H9 (cell line): ENCODE results near the gene ARHGEF33. TPM values are rescaled to one million over a fixed set of nuclear protein-coding genes. Genes with fewer than 3 reads are reported as not detected.

Experiments used
- DNase-seq: peaks from one replicate; pipeline ENCODE4 v3.0.0-alpha.2; 2017
- H2AFZ ChIP-seq: one replicate; pipeline ENCODE4 v1.6.1; 2013; ENCODE audit warnings: mild to moderate bottlenecking, low read length, control low read depth, moderate library complexity
- H2AK5ac ChIP-seq: 2 replicates; pipeline ENCODE4 v1.6.1; 2013; ENCODE audit warnings: low read length, control low read depth, mixed read lengths; ENCODE audit not compliant: insufficient read length
- H2BK120ac ChIP-seq: one replicate; pipeline ENCODE4 v1.6.1; 2013; ENCODE audit warnings: low read depth, mild to moderate bottlenecking, low read length, control low read depth, inconsistent platforms; ENCODE audit not compliant: poor library complexity, severe bottlenecking
- H2BK12ac ChIP-seq: 2 replicates; pipeline ENCODE4 v1.6.1; 2013; ENCODE audit warnings: low read length, control low read depth, mixed read lengths, low read depth; ENCODE audit not compliant: insufficient read length
- H2BK15ac ChIP-seq: 2 replicates; pipeline ENCODE4 v1.6.1; 2013; ENCODE audit warnings: low read depth, low read length, control low read depth
- H2BK20ac ChIP-seq: one replicate; pipeline ENCODE4 v1.6.1; 2013; ENCODE audit warnings: low read depth, mild to moderate bottlenecking, low read length, control low read depth, inconsistent platforms; ENCODE audit not compliant: poor library complexity, severe bottlenecking
- H2BK5ac ChIP-seq: 2 replicates; pipeline ENCODE4 v1.6.1; 2013; ENCODE audit warnings: low read length, control low read depth, mixed read lengths; ENCODE audit not compliant: insufficient read length
- H3K14ac ChIP-seq: 2 replicates; pipeline ENCODE4 v1.6.1; 2013; ENCODE audit warnings: low read length, control low read depth; ENCODE audit not compliant: insufficient read depth
- H3K18ac ChIP-seq: 2 replicates; pipeline ENCODE4 v1.6.1; 2013; ENCODE audit warnings: low read depth, mild to moderate bottlenecking, mixed read lengths, low read length, control low read depth; ENCODE audit not compliant: insufficient read length
- H3K23ac ChIP-seq: 2 replicates; pipeline ENCODE4 v1.6.1; 2013; ENCODE audit warnings: low read length, control low read depth, mixed read lengths, low read depth; ENCODE audit not compliant: insufficient read length
- H3K23me2 ChIP-seq: 2 replicates; pipeline ENCODE4 v1.6.1; 2013; ENCODE audit warnings: low read depth, mild to moderate bottlenecking, mixed read lengths, low read length, control low read depth; ENCODE audit not compliant: insufficient read length, poor library complexity, severe bottlenecking
- H3K27ac ChIP-seq: 2 replicates; pipeline ENCODE4 v1.5.1; 2013; ENCODE audit warnings: low read length, control low read depth, mixed read lengths, low read depth; ENCODE audit not compliant: insufficient read length
- H3K27me3 ChIP-seq: 2 replicates; pipeline ENCODE4 v1.6.1; 2013; ENCODE audit warnings: low read length, control low read depth, inconsistent platforms; ENCODE audit not compliant: insufficient read depth
- H3K4ac ChIP-seq: 2 replicates; pipeline ENCODE4 v1.6.1; 2013; ENCODE audit warnings: low read depth, mild to moderate bottlenecking, control low read depth, inconsistent platforms, low read length, moderate library complexity
- H3K4me1 ChIP-seq: 2 replicates; pipeline ENCODE4 v1.6.1; 2013; ENCODE audit warnings: low read length, control low read depth, inconsistent platforms; ENCODE audit not compliant: insufficient read depth
- H3K4me2 ChIP-seq: 2 replicates; pipeline ENCODE4 v1.6.1; 2013; ENCODE audit warnings: low read length, control low read depth, mixed read lengths; ENCODE audit not compliant: insufficient read length, insufficient read depth
- H3K56ac ChIP-seq: 2 replicates; pipeline ENCODE4 v1.6.1; 2013; ENCODE audit warnings: low read depth, mild to moderate bottlenecking, mixed read lengths, low read length, control low read depth; ENCODE audit not compliant: insufficient read length
- H3K79me1 ChIP-seq: 2 replicates; pipeline ENCODE4 v1.6.1; 2013; ENCODE audit warnings: low read depth, mild to moderate bottlenecking, moderate library complexity, low read length, control low read depth, inconsistent platforms; ENCODE audit not compliant: insufficient read depth, poor library complexity, severe bottlenecking
- H3K79me2 ChIP-seq: 2 replicates; pipeline ENCODE4 v1.6.1; 2013; ENCODE audit warnings: low read length, control low read depth, inconsistent platforms; ENCODE audit not compliant: insufficient read depth
- H3K9ac ChIP-seq: 2 replicates; pipeline ENCODE4 v1.6.1; 2013; ENCODE audit warnings: low read length, control low read depth, mixed read lengths; ENCODE audit not compliant: insufficient read length; ENCODE audit errors: extremely low read depth
- H3K9me3 ChIP-seq: one replicate; pipeline ENCODE4 v1.6.1; 2013; ENCODE audit warnings: low read depth, low read length, inconsistent platforms; ENCODE audit not compliant: control insufficient read depth
- H3T11ph ChIP-seq: one replicate; pipeline ENCODE4 v1.6.1; 2013; ENCODE audit warnings: mild to moderate bottlenecking, low read length, control low read depth, inconsistent platforms
- H4K20me1 ChIP-seq: one replicate; pipeline ENCODE4 v1.6.1; 2013; ENCODE audit not compliant: control insufficient read depth, insufficient read length, insufficient read depth
- H4K5ac ChIP-seq: 2 replicates; pipeline ENCODE4 v1.6.1; 2013; ENCODE audit warnings: low read depth, mild to moderate bottlenecking, mixed read lengths, low read length, control low read depth; ENCODE audit not compliant: insufficient read length
- H4K8ac ChIP-seq: replicated peaks from 2 replicates; pipeline ENCODE4 v1.6.1; 2013; ENCODE audit warnings: low read length, control low read depth, mixed read lengths, low read depth; ENCODE audit not compliant: insufficient read length
- H4K91ac ChIP-seq: 2 replicates; pipeline ENCODE4 v1.6.1; 2013; ENCODE audit warnings: low read depth, mild to moderate bottlenecking, moderate library complexity, mixed read lengths, low read length, control low read depth; ENCODE audit not compliant: insufficient read length
- H3K27ac Mint-ChIP-seq, 3 experiments: 2 replicates in 2 of 3; 3 replicates in 1 of 3; pipeline ENCODE4 v1.8.0; 2020 to 2021; ENCODE audit warnings: mixed read lengths in 3 of 3, mild to moderate bottlenecking in 1 of 3, moderate library complexity in 1 of 3
- H3K27me3 Mint-ChIP-seq: 2 replicates; pipeline ENCODE4 v1.8.0; 2021; ENCODE audit warnings: low read depth, mild to moderate bottlenecking, moderate library complexity, mixed read lengths
- H3K36me3 Mint-ChIP-seq, 3 experiments: 2 replicates in 2 of 3; 3 replicates in 1 of 3; pipeline ENCODE4 v1.8.0; 2020 to 2021; ENCODE audit warnings: low read depth in 3 of 3, mixed read lengths in 3 of 3; ENCODE audit not compliant: insufficient read depth in 1 of 3
- H3K4me1 Mint-ChIP-seq, 2 experiments: 2 replicates each; pipeline ENCODE4 v1.8.0; 2020; ENCODE audit warnings: mixed read lengths in 2 of 2
- H3K4me3 Mint-ChIP-seq, 2 experiments: 2 replicates in 1 of 2; 3 replicates in 1 of 2; pipeline ENCODE4 v1.8.0; 2020 to 2021; ENCODE audit warnings: mild to moderate bottlenecking in 2 of 2, mixed read lengths in 2 of 2, moderate library complexity in 1 of 2
- H3K9me3 Mint-ChIP-seq, 2 experiments: 2 replicates in 1 of 2; 3 replicates in 1 of 2; pipeline ENCODE4 v1.8.0; 2020; ENCODE audit warnings: mild to moderate bottlenecking in 2 of 2, mixed read lengths in 2 of 2, moderate library complexity in 1 of 2
- CTCF ChIP-seq: fragments of 200-600 bp; sonication (generic); conservative IDR thresholded peaks from 3 replicates; pipeline ENCODE4 v1.8.0; 2021; ENCODE audit warnings: antibody characterized with exemption, mild to moderate bottlenecking
- total RNA-seq: library from RNA; stranded (reverse); gene quantifications from 2 replicates; pipeline ENCODE4 v1.2.1, GENCODE V29; 2021

Gene ARHGEF33
- total RNA-seq, 1 experiment from 2014 or later = 0.92 TPM

- Histone ChIP-seq H3K4ac (no peak overlapping the region), H3K9ac (no peak overlapping the region), H3K9me3 (no peaks in the 10 kb centered on the region), H3K23ac (no peak overlapping the region), H3K4me2 (no peak overlapping the region), H2BK5ac (no peak overlapping the region), H2BK20ac (no peak overlapping the region), H3T11ph (no peak overlapping the region), H2BK15ac (no peak overlapping the region), H3K4me1 (no peaks in the 10 kb centered on the region), H3K23me2 (no peaks in the 10 kb centered on the region), H2AFZ (no peak overlapping the region), H4K20me1 (no peaks in the 10 kb centered on the region), H2BK120ac (no peak overlapping the region), H4K8ac (no peak overlapping the region), H3K56ac (no peak overlapping the region), H3K18ac (no peak overlapping the region), H3K79me1 (no peaks in the 10 kb centered on the region), H3K27me3 (no peaks in the 10 kb centered on the region), H4K91ac (no peak overlapping the region), H2AK5ac (no peak overlapping the region), H3K27ac (no peak overlapping the region), H4K5ac (no peak overlapping the region), H3K79me2 (no peaks in the 10 kb centered on the region), H3K14ac (no peak overlapping the region), H2BK12ac (no peak overlapping the region)
- Mint-ChIP-seq H3K27me3 (no peaks in the 10 kb centered on the region), H3K9me3 (no peaks in the 10 kb centered on the region), H3K4me3 (no peak overlapping the region), H3K27ac (no peak overlapping the region), H3K36me3 (no peaks in the 10 kb centered on the region), H3K4me1 (peaks cover 0 to 3% of the 10 kb centered on the region in 2 experiments; a peak in 1 of 4 replicates)
- no peak for DNase-seq
- no peak for TF ChIP-seq CTCF
These were observed 3.1 kb downstream of the ARHGEF33 start for GRCh38 chr2:38892819-38893218.
